Panc1 (cell line): ENCODE data around the gene CDH12. TPM values are rescaled to one million over a fixed set of nuclear protein-coding genes. Genes with fewer than 3 reads are reported as not detected.

Source experiments
- ATAC-seq: fragments of 200-7000 bp; cut with Tn5 transposase; 2 replicates; pipeline ENCODE4 v1.9.1; 2020; ENCODE audit warnings: mild to moderate bottlenecking, moderate library complexity
- BruUV-seq: library from RNA; stranded (reverse); fragments of 400-500 nt; replicated peaks from 2 replicates; lab custom pipeline; 2021; lab: Mats Ljungman, UMichigan
- CTCF ChIA-PET: fragments of 300-600 bp; sonication (Branson Sonifier 250); formaldehyde crosslinking; loops from one replicate; lab custom pipeline; 2022; ENCODE audit warnings: antibody characterized with exemption; lab: Charles Lee
- POLR2A ChIA-PET: fragments of 300-600 bp; sonication (Branson Sonifier 250); formaldehyde crosslinking; loops from one replicate; lab custom pipeline; 2022; ENCODE audit warnings: antibody characterized with exemption; lab: Charles Lee
- DNase-seq: peaks from one replicate; pipeline ENCODE4 v3.0.0-alpha.2; 2010; ENCODE audit warnings: low read depth, low spot score
- H3K27ac ChIP-seq: 2 replicates; pipeline ENCODE4 v1.5.1; 2011; ENCODE audit warnings: mild to moderate bottlenecking, low read length, inconsistent platforms
- H3K27me3 ChIP-seq: fragments of 200-500 bp; sonication (Bioruptor generic); 2 replicates; pipeline ENCODE4 v1.6.0; 2014; ENCODE audit warnings: low read length, inconsistent platforms; ENCODE audit not compliant: control insufficient read depth, insufficient read depth
- H3K36me3 ChIP-seq: fragments of 200-500 bp; sonication (Bioruptor generic); 2 replicates; pipeline ENCODE4 v1.5.1; 2014; ENCODE audit warnings: inconsistent platforms, mild to moderate bottlenecking, low read length, moderate library complexity; ENCODE audit not compliant: control insufficient read depth, insufficient read depth
- H3K4me1 ChIP-seq: 2 replicates; pipeline ENCODE4 v1.5.1; 2011; ENCODE audit warnings: inconsistent platforms, mild to moderate bottlenecking, low read length, moderate library complexity; ENCODE audit not compliant: control insufficient read depth, insufficient read depth
- H3K4me3 ChIP-seq, 2 experiments: 2 replicates each; pipeline ENCODE4 v1.5.1; 2011 to 2012; ENCODE audit warnings: low read depth in 2 of 2, low read length in 2 of 2, mild to moderate bottlenecking in 2 of 2, inconsistent platforms in 1 of 2, moderate library complexity in 1 of 2
- H3K9me3 ChIP-seq: fragments of 200-500 bp; sonication (Bioruptor generic); 2 replicates; pipeline ENCODE4 v1.5.1; 2014; ENCODE audit warnings: low read depth, mild to moderate bottlenecking, inconsistent platforms, low read length, moderate library complexity; ENCODE audit not compliant: control insufficient read depth, insufficient read depth
- POLR2AphosphoS5 ChIP-seq: IDR thresholded peaks from 2 replicates; pipeline ENCODE4 v1.6.1; 2012; ENCODE audit warnings: mild to moderate bottlenecking, low read depth, low read length, moderate library complexity
- SIN3A ChIP-seq: IDR thresholded peaks from 2 replicates; pipeline ENCODE4 v1.6.1; 2012; ENCODE audit warnings: low read depth, mild to moderate bottlenecking, low read length, moderate library complexity, borderline replicate concordance; ENCODE audit not compliant: insufficient read depth
- TCF7L2 ChIP-seq: IDR thresholded peaks from 2 replicates; pipeline ENCODE4 v1.6.1; 2011; ENCODE audit warnings: mild to moderate bottlenecking, low read depth, low read length, inconsistent platforms
- in situ Hi-C: cut with HindIII; loops from 2 replicates; pipeline ENCODE4 v1.10.0; 2016; ENCODE audit warnings: low sequenced_read_pairs, low pct_unique_long_range_greater_than_20kb
- intact Hi-C: fragments of 100-400 bp; cut with micrococcal nuclease; formaldehyde crosslinking; loops from one replicate; pipeline ENCODE4 v1.10.0; 2022; ENCODE audit not compliant: unreplicated experiment
- total RNA-seq: library from RNA; stranded (reverse); gene quantifications from one replicate; pipeline ENCODE4 v1.2.1, GENCODE V29; 2021; ENCODE audit not compliant: unreplicated experiment
- TF ChIP-seq, protein P1 (sequence below), 2 experiments: IDR thresholded peaks; 2 replicates each; pipeline ENCODE4 v1.6.1; 2011 to 2012; ENCODE audit warnings: low read depth in 2 of 2, control low read depth in 1 of 2, low read length in 1 of 2, mild to moderate bottlenecking in 1 of 2, moderate library complexity in 1 of 2; ENCODE audit not compliant: insufficient read depth in 1 of 2
- TF ChIP-seq, protein P2 (sequence below): fragments of 450-650 bp; IDR thresholded peaks from 2 replicates; pipeline ENCODE4 v1.5.1; 2017; ENCODE audit warnings: mild to moderate bottlenecking

The CDH12 gene
- total RNA-seq, 1 experiment from 2014 or later: not detected

DNA sequence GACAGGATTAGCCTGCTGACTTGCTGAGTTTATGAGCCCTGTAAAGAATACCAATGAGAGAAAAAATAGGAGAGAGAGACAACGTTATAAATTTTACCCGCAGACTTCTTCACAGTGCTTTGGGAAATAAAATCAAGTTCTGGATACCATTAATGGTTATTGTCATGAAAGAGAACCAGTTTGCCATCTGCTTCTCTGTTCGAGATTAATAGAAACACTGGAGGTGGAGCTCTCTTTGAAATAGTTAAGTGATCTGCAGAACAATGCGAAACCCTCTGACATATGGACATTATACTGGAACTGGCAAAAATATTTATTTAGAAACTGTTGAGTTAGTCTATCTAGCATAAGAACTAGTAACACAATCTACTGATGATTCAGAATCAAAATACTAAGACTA, 500.7 kb downstream of the CDH12 start:
- no peaks in the 10 kb centered on the region for H3K27me3 ChIP-seq
- DNase-seq (no peak), ATAC-seq (no peak)
- H3K4me3 ChIP-seq: no peak overlapping the region
- no peaks in the 10 kb centered on the region for H3K9me3 ChIP-seq
- CTCF ChIA-PET: no interaction called here
- no peaks in the 10 kb centered on the region for H3K4me1 ChIP-seq
- H3K36me3 ChIP-seq: no peaks in the 10 kb centered on the region
- no peak for TF ChIP-seq POLR2AphosphoS5
- POLR2A ChIA-PET: no interaction called here
- BruUV-seq: no TSS peak
- in situ Hi-C loops: no loop called here
- intact Hi-C loops: no loop called here
- H3K27ac ChIP-seq: no peak overlapping the region

DNA sequence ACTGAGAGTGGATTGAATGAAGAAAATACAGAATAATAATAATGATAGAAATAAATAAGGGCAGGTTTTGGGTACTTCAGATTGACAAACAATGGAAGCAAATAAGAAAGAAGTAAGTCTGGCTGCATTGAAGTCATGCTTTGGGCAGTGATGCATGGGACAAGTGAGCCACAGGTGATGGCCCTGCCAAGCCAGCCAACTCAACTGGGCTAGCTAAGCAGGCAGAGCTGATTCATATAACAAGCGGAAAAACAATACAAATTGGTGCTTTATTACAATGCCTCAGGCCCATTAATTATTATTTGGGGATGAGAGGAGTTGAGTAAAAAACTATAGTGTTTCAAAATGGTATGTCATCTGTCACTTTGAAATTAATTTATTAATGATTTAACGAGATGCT, 502.0 kb downstream of the CDH12 start:
- POLR2A ChIA-PET: no interaction called here
- Histone ChIP-seq H3K27me3 (no peaks in the 10 kb centered on the region), H3K9me3 (no peaks in the 10 kb centered on the region), H3K4me1 (no peaks in the 10 kb centered on the region), H3K4me3 (no peak overlapping the region), H3K27ac (no peak overlapping the region), H3K36me3 (no peaks in the 10 kb centered on the region)
- ATAC-seq (no peak), DNase-seq (no peak)
- in situ Hi-C loops (no loop called here), intact Hi-C loops (no loop called here)
- CTCF ChIA-PET: no interaction called here
- BruUV-seq: no TSS peak
- TF ChIP-seq, protein P1, sequence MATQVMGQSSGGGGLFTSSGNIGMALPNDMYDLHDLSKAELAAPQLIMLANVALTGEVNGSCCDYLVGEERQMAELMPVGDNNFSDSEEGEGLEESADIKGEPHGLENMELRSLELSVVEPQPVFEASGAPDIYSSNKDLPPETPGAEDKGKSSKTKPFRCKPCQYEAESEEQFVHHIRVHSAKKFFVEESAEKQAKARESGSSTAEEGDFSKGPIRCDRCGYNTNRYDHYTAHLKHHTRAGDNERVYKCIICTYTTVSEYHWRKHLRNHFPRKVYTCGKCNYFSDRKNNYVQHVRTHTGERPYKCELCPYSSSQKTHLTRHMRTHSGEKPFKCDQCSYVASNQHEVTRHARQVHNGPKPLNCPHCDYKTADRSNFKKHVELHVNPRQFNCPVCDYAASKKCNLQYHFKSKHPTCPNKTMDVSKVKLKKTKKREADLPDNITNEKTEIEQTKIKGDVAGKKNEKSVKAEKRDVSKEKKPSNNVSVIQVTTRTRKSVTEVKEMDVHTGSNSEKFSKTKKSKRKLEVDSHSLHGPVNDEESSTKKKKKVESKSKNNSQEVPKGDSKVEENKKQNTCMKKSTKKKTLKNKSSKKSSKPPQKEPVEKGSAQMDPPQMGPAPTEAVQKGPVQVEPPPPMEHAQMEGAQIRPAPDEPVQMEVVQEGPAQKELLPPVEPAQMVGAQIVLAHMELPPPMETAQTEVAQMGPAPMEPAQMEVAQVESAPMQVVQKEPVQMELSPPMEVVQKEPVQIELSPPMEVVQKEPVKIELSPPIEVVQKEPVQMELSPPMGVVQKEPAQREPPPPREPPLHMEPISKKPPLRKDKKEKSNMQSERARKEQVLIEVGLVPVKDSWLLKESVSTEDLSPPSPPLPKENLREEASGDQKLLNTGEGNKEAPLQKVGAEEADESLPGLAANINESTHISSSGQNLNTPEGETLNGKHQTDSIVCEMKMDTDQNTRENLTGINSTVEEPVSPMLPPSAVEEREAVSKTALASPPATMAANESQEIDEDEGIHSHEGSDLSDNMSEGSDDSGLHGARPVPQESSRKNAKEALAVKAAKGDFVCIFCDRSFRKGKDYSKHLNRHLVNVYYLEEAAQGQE (IDR thresholded peaks at IDR 0.05; ENCODE audit: insufficient read depth in 1 of 2, low read depth in 2 of 2, low read length in 1 of 2): no peak
- TF ChIP-seq SIN3A (no peak), TCF7L2 (no peak), POLR2AphosphoS5 (no peak)
- TF ChIP-seq, protein P2, sequence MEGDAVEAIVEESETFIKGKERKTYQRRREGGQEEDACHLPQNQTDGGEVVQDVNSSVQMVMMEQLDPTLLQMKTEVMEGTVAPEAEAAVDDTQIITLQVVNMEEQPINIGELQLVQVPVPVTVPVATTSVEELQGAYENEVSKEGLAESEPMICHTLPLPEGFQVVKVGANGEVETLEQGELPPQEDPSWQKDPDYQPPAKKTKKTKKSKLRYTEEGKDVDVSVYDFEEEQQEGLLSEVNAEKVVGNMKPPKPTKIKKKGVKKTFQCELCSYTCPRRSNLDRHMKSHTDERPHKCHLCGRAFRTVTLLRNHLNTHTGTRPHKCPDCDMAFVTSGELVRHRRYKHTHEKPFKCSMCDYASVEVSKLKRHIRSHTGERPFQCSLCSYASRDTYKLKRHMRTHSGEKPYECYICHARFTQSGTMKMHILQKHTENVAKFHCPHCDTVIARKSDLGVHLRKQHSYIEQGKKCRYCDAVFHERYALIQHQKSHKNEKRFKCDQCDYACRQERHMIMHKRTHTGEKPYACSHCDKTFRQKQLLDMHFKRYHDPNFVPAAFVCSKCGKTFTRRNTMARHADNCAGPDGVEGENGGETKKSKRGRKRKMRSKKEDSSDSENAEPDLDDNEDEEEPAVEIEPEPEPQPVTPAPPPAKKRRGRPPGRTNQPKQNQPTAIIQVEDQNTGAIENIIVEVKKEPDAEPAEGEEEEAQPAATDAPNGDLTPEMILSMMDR: no peak

DNA sequence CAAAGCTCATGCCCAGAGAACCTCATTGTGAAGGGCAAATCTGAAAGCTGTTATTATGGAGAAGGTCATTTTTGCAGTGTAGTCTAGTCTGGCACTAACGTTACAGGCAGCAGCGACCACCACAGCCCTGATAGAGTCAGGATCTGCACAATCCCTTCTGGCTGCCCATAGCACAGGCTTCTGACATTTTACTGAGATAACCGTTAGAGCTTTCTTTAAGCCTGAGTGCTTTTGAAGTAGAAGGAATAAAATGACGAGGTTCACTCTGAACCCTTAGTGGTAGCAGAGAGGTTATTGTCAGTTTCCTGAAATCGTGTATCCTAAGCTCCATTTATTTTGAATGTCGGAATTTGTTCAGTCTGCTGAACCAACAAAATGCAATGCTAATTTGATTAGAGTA, 505.1 kb downstream of the CDH12 start:
- intact Hi-C loops (no loop called here), in situ Hi-C loops (no loop called here)
- H3K36me3 ChIP-seq: no peaks in the 10 kb centered on the region
- no peaks in the 10 kb centered on the region for H3K27me3 ChIP-seq
- no peaks in the 10 kb centered on the region for H3K4me1 ChIP-seq
- H3K4me3 ChIP-seq: no peak overlapping the region
- CTCF ChIA-PET: no interaction called here
- TF ChIP-seq SIN3A (no peak), TCF7L2 (no peak), POLR2AphosphoS5 (no peak)
- TF ChIP-seq, protein P1 (IDR thresholded peaks at IDR 0.05; ENCODE audit: insufficient read depth in 1 of 2, low read depth in 2 of 2, low read length in 1 of 2): no peak
- TF ChIP-seq, protein P2: no peak
- H3K9me3 ChIP-seq: no peaks in the 10 kb centered on the region
- DNase-seq (no peak), ATAC-seq (no peak)
- POLR2A ChIA-PET: interaction anchor here (0.6 kb wide), 1 partner anchor 26 kb away, joined by 4 read pairs; no protein-coding TSS in a partner anchor
- H3K27ac ChIP-seq: no peak overlapping the region
- no TSS peak for BruUV-seq
